GM23338 (cell line): ENCODE results near the gene MOB3B. TPM values are rescaled to one million over a fixed set of nuclear protein-coding genes. Genes with fewer than 3 reads are reported as not detected.

Source experiments
- ATAC-seq: fragments of 200-7000 bp; cut with Tn5 transposase; 3 replicates; pipeline ENCODE4 v1.9.1; 2020
- DNase-seq: peaks from one replicate; pipeline ENCODE4 v3.0.0-alpha.2; 2015; ENCODE audit warnings: low spot score
- H2AFZ ChIP-seq: fragments of 200-600 bp; sonication (generic); 2 replicates; pipeline ENCODE4 v1.8.0; 2016; ENCODE audit warnings: antibody characterized with exemption, mild to moderate bottlenecking, moderate library complexity
- H3F3A ChIP-seq: fragments of 200-600 bp; sonication (generic); replicated peaks from 2 replicates; pipeline ENCODE4 v1.8.0; 2017; ENCODE audit warnings: antibody characterized with exemption, mixed run types, low read depth
- H3K27ac ChIP-seq: fragments of 200-600 bp; sonication (generic); 2 replicates; pipeline ENCODE4 v1.6.1; 2016; ENCODE audit warnings: low read depth
- H3K27me3 ChIP-seq: fragments of 200-600 bp; sonication (generic); 2 replicates; pipeline ENCODE4 v1.8.0; 2016; ENCODE audit warnings: mild to moderate bottlenecking, mixed run types, moderate library complexity; ENCODE audit not compliant: insufficient read depth
- H3K36me3 ChIP-seq: fragments of 200-600 bp; sonication (generic); 2 replicates; pipeline ENCODE4 v1.8.0; 2016; ENCODE audit warnings: mild to moderate bottlenecking; ENCODE audit not compliant: insufficient read depth
- H3K4me1 ChIP-seq: fragments of 200-600 bp; sonication (generic); 2 replicates; pipeline ENCODE4 v1.8.0; 2016; ENCODE audit warnings: mild to moderate bottlenecking, moderate library complexity; ENCODE audit not compliant: insufficient read depth
- H3K4me2 ChIP-seq: fragments of 200-600 bp; sonication (generic); 2 replicates; pipeline ENCODE4 v1.7.1; 2017; ENCODE audit warnings: mixed run types
- H3K4me3 ChIP-seq: fragments of 200-600 bp; sonication (generic); 2 replicates; pipeline ENCODE4 v1.6.1; 2016; ENCODE audit warnings: mixed run types
- H3K79me2 ChIP-seq: fragments of 200-600 bp; sonication (generic); replicated peaks from 2 replicates; pipeline ENCODE4 v1.8.0; 2017; ENCODE audit warnings: mild to moderate bottlenecking; ENCODE audit not compliant: insufficient read depth
- H3K9me2 ChIP-seq: fragments of 200-600 bp; sonication (generic); 2 replicates; pipeline ENCODE4 v1.8.0; 2017; ENCODE audit not compliant: insufficient read depth
- H4K20me1 ChIP-seq: fragments of 200-600 bp; sonication (generic); replicated peaks from 2 replicates; pipeline ENCODE4 v1.8.0; 2017; ENCODE audit warnings: mild to moderate bottlenecking; ENCODE audit not compliant: insufficient read depth
- H3K27ac Mint-ChIP-seq: 2 replicates; pipeline ENCODE4 v1.8.0; 2020; ENCODE audit warnings: inconsistent platforms, mild to moderate bottlenecking, moderate library complexity, mixed read lengths
- H3K27me3 Mint-ChIP-seq: 3 replicates; pipeline ENCODE4 v1.8.0; 2022; ENCODE audit warnings: low read depth, mild to moderate bottlenecking, moderate library complexity, mixed read lengths, inconsistent platforms; ENCODE audit not compliant: insufficient read depth, poor library complexity
- H3K36me3 Mint-ChIP-seq: 3 replicates; pipeline ENCODE4 v1.8.0; 2021; ENCODE audit warnings: low read depth, mild to moderate bottlenecking, inconsistent platforms, moderate library complexity, mixed read lengths
- H3K4me1 Mint-ChIP-seq: 3 replicates; pipeline ENCODE4 v1.8.0; 2020; ENCODE audit warnings: mild to moderate bottlenecking, inconsistent platforms, mixed read lengths
- H3K4me3 Mint-ChIP-seq: 3 replicates; pipeline ENCODE4 v1.8.0; 2021; ENCODE audit warnings: moderate library complexity, mild to moderate bottlenecking, inconsistent platforms, mixed read lengths
- H3K9me3 Mint-ChIP-seq: 3 replicates; pipeline ENCODE4 v1.8.0; 2020; ENCODE audit warnings: moderate library complexity, mild to moderate bottlenecking, inconsistent platforms, mixed read lengths
- CREB1 ChIP-seq: fragments of 250-450 bp; sonication (Bioruptor Pico); IDR thresholded peaks from 2 replicates; pipeline ENCODE4 v1.5.0; 2020; ENCODE audit warnings: low read depth, mild to moderate bottlenecking, moderate library complexity
- EZH2 ChIP-seq: fragments of 200-600 bp; sonication (generic); IDR thresholded peaks from one replicate; pipeline ENCODE4 v1.8.0; 2017; ENCODE audit warnings: antibody characterized with exemption, mild to moderate bottlenecking, low read depth; ENCODE audit not compliant: unreplicated experiment
- EZH2phosphoT487 ChIP-seq: fragments of 200-600 bp; sonication (generic); IDR thresholded peaks from one replicate; pipeline ENCODE4 v1.8.1; 2018; ENCODE audit warnings: antibody characterized with exemption; ENCODE audit not compliant: unreplicated experiment
- JUNB ChIP-seq: IDR thresholded peaks from one replicate; pipeline ENCODE4 v1.6.1; 2016; ENCODE audit warnings: antibody characterized with exemption; ENCODE audit not compliant: unreplicated experiment
- POLR2AphosphoS5 ChIP-seq: IDR thresholded peaks from 2 replicates; pipeline ENCODE4 v1.6.1; 2016; ENCODE audit warnings: antibody characterized with exemption, low read depth
- STAT1 ChIP-seq: IDR thresholded peaks from one replicate; pipeline ENCODE4 v1.6.1; 2016; ENCODE audit warnings: antibody characterized with exemption; ENCODE audit not compliant: unreplicated experiment
- ZNF114 ChIP-seq: fragments of 250-450 bp; sonication (Bioruptor Pico); IDR thresholded peaks from 2 replicates; pipeline ENCODE4 v1.5.0; 2020; ENCODE audit warnings: mild to moderate bottlenecking, moderate library complexity
- ZNF331 ChIP-seq: fragments of 250-450 bp; sonication (Bioruptor Pico); IDR thresholded peaks from 2 replicates; pipeline ENCODE4 v1.5.0; 2020; ENCODE audit warnings: low read depth, mild to moderate bottlenecking, moderate library complexity
- ZNF462 ChIP-seq: fragments of 250-450 bp; sonication (Bioruptor Pico); IDR thresholded peaks from 2 replicates; pipeline ENCODE4 v1.5.0; 2020; ENCODE audit warnings: mild to moderate bottlenecking, moderate library complexity
- polyA plus RNA-seq: library from polyadenylated mRNA; unstranded; fragments of >200 nt; fragmentation: Nextera tagmentation; extraction: Ambion mirVana; gene quantifications from 2 replicates; pipeline ENCODE4 v1.2.1, GENCODE V29; 2016
- total RNA-seq: library from RNA; depleted of rRNA; stranded (reverse); fragments of >200 nt; shearing (Covaris generic); gene quantifications from 2 replicates; pipeline ENCODE4 v1.2.3, GENCODE V29; 2014

The MOB3B gene
- total and polyA plus RNA-seq, 2 experiments from 2014 or later, result 7.6 to 12.1 TPM

DNA sequence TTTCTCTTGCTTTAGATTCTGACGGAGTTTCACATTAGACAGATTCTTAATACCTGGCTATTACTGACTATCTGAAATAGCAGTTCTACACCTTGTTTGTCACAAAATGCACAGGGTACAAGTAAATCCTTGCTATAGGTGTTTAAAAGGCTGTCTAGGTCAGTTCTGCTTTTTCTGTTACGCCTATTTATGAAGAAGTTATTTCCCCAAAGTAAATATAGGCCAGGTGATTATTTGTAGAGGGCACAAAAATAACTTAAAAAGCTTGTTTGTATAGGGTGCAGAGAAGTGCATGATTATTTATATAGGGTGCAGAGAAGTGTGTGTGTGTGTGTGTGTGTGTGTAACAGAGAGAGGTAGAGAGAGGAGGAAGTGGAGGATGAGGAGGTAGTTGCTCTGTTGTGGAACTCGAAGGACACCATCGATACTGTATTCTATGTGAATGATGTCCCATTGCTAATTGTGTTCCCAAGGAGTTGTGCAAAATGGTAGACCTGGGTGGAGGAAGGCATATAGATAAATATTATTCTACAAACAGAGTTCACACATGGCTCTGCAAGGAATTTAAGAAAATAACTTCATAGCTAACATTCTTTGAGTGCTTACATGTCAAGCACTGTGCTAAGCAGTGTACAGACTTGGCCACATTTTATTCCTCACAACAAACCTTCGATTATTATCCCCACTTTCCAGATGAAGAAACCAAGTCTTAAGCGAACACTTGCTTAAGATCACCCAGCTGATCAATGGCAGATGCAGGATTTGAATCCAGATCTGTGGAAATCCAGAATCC, 136.4 kb downstream of the MOB3B start (continued):
- no peak for TF ChIP-seq ZNF462
- TF ChIP-seq EZH2, result no peak
- TF ChIP-seq EZH2phosphoT487, result no peak

DNA sequence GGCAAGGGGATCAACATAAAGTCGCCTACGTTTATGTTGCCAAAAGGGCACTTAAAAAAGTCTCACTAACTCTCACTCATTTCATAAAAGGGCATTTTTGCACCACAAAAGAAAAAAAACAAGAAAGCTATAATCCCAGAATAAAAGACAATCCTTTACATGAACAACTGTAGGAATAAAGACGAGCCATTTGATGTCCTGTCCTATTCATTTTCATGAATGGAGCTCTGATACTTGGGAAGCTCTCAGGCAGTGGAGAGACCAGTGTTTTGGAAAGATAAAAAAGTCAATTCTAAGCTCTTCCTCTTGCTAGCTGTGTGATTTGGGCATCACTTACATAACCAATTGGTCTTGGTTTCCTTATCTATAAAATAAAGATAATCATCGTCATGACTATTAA, 137.2 kb downstream of the MOB3B start:
- Histone ChIP-seq H3K4me1 (peaks cover 27% of the 10 kb centered on the region), H3K79me2 (no peaks in the 10 kb centered on the region), H3K4me3 (no peak overlapping the region), H3K4me2 (no peak overlapping the region), H3K36me3 (no peaks in the 10 kb centered on the region), H3K27me3 (no peaks in the 10 kb centered on the region), H3K9me2 (no peaks in the 10 kb centered on the region), H4K20me1 (no peaks in the 10 kb centered on the region), H2AFZ (no peak overlapping the region), H3K27ac (no peak overlapping the region), H3F3A (no peaks in the 10 kb centered on the region)
- peaks cover 4% of the 10 kb centered on the region for H3K27me3 Mint-ChIP-seq
- no peaks in the 10 kb centered on the region for H3K9me3 Mint-ChIP-seq
- no peaks in the 10 kb centered on the region for H3K36me3 Mint-ChIP-seq
- DNase-seq (no peak), ATAC-seq (no peak)
- peaks cover 45% of the 10 kb centered on the region for H3K4me1 Mint-ChIP-seq
- no peak overlapping the region for H3K4me3 Mint-ChIP-seq
- no peak overlapping the region for H3K27ac Mint-ChIP-seq
- no peak for TF ChIP-seq EZH2phosphoT487
- TF ChIP-seq POLR2AphosphoS5, result no peak
- no peak for TF ChIP-seq ZNF462
- TF ChIP-seq EZH2, result no peak
- no peak for TF ChIP-seq CREB1 (CRISPR knock-in tag)
- no peak for TF ChIP-seq ZNF331 (CRISPR knock-in tag)
- no peak for TF ChIP-seq ZNF114 (CRISPR knock-in tag)
- no peak for TF ChIP-seq JUNB
- TF ChIP-seq STAT1, result no peak
